LNCaP clone FGC (cell line): ENCODE data around the gene PYROXD2.

Experiments used
- DNase-seq: peaks from one replicate; pipeline ENCODE4 v3.0.0-alpha.2; 2011; ENCODE audit warnings: low read depth
- H3K4me3 ChIP-seq: 2 replicates; pipeline ENCODE4 v1.5.1; 2011; ENCODE audit warnings: mild to moderate bottlenecking, low read depth, low read length, control low read depth
- TF ChIP-seq, protein P1 (sequence below): IDR thresholded peaks from 2 replicates; pipeline ENCODE4 v1.5.1; 2012; ENCODE audit warnings: mild to moderate bottlenecking; ENCODE audit not compliant: control insufficient read depth, insufficient read depth; ENCODE audit errors: extremely low read depth

Gene PYROXD2

GRCh38 chr10:98427011-98427515, 12.1 kb upstream of the PYROXD2 start:
- TF ChIP-seq, protein P1, sequence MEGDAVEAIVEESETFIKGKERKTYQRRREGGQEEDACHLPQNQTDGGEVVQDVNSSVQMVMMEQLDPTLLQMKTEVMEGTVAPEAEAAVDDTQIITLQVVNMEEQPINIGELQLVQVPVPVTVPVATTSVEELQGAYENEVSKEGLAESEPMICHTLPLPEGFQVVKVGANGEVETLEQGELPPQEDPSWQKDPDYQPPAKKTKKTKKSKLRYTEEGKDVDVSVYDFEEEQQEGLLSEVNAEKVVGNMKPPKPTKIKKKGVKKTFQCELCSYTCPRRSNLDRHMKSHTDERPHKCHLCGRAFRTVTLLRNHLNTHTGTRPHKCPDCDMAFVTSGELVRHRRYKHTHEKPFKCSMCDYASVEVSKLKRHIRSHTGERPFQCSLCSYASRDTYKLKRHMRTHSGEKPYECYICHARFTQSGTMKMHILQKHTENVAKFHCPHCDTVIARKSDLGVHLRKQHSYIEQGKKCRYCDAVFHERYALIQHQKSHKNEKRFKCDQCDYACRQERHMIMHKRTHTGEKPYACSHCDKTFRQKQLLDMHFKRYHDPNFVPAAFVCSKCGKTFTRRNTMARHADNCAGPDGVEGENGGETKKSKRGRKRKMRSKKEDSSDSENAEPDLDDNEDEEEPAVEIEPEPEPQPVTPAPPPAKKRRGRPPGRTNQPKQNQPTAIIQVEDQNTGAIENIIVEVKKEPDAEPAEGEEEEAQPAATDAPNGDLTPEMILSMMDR, result no peak
- no peak overlapping the region for H3K4me3 ChIP-seq
- DNase-seq, result no peak

GRCh38 chr10:98425511-98426352, 10.8 kb upstream of the PYROXD2 start:
- TF ChIP-seq, protein P1, result peak; percentile 83
- DNase-seq, result no peak
- no peak overlapping the region for H3K4me3 ChIP-seq

GRCh38 chr10:98424295-98425254, 9.6 kb upstream of the PYROXD2 start:
- H3K4me3 ChIP-seq, result no peak overlapping the region
- TF ChIP-seq, protein P1, result no peak
- DNase-seq, result no peak

DNA sequence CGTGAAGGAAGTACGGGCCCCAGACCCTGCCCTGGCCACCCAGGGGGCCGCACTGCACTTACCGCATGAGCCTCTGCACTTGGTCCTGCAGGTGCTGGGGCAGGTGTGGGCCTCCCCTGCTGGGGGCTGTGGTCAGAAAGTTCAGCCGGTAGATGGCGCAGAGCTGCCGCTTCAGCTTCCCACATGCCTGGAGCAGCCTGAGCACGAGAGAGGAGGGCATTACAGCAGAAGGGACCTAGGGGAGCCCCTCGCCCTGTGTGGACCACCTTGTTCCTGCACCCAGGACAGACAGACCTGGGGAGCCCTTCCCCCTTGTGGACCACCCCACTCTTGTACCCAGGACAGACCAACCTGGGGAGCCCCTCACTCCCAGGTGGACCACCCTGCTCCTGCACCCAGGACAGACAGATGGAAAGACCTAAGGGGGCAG, 8.7 kb upstream of the PYROXD2 start:
- TF ChIP-seq, protein P1, result peak; percentile 86
- H3K4me3 ChIP-seq, result no peak overlapping the region
- no peak for DNase-seq

- TF ChIP-seq, protein P1, result no peak
- DNase-seq, result no peak
- H3K4me3 ChIP-seq, result no peak overlapping the region
These were observed 7.2 kb upstream of the PYROXD2 start for GRCh38 chr10:98422182-98422581.

DNA sequence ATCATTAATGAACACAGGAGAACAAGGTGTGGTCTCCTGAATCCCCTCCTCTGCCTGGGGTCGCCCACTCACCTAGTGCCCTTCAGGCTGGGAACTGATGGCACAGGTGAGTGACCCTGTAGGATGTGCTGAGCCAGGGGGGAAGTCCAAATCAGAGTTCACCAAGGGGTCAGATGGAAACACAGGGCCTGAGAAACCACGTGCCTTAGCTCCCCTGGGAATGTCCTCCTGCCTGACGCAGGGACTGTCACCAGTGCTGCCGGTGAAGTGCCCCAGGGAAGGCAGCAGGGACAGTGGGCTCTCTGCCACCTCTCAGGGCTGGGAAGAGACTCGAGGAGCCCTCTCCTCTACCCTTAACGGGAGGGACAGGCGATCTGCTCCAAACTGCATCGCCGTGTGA, 5.8 kb upstream of the PYROXD2 start:
- TF ChIP-seq, protein P1, result no peak
- no peak overlapping the region for H3K4me3 ChIP-seq
- no peak for DNase-seq
